SU-DHL-6 (cell line): ENCODE results near the gene DCAF7.

Experiments used
- H2AFZ ChIP-seq: fragments of 200-600 bp; sonication (generic); 2 replicates; pipeline ENCODE4 v1.6.1; 2014; ENCODE audit warnings: low read depth, mild to moderate bottlenecking, moderate library complexity, mixed read lengths, antibody characterized with exemption, low read length; ENCODE audit not compliant: severe bottlenecking
- H3F3A ChIP-seq: fragments of 200-600 bp; shearing (Covaris generic); 2 replicates; pipeline ENCODE4 v1.6.0; 2016; ENCODE audit warnings: antibody characterized with exemption, mild to moderate bottlenecking; ENCODE audit not compliant: insufficient read depth
- H3K27ac ChIP-seq: fragments of 200-600 bp; sonication (generic); 2 replicates; pipeline ENCODE4 v1.5.1; 2016; ENCODE audit warnings: low read depth, mild to moderate bottlenecking, low read length, moderate library complexity, mixed read lengths
- H3K27me3 ChIP-seq: fragments of 200-600 bp; sonication (generic), shearing (Covaris generic); 2 replicates; pipeline ENCODE4 v1.6.0; 2014; ENCODE audit warnings: mild to moderate bottlenecking, low read length
- H3K36me3 ChIP-seq: fragments of 200-600 bp; sonication (generic); 2 replicates; pipeline ENCODE4 v1.6.1; 2014; ENCODE audit warnings: mild to moderate bottlenecking, low read length, mixed read lengths
- H3K4me2 ChIP-seq: fragments of 300-600, 200-600 bp; shearing (Covaris generic), sonication (generic); 2 replicates; pipeline ENCODE4 v1.6.0; 2014; ENCODE audit warnings: low read length, low read depth, mild to moderate bottlenecking; ENCODE audit not compliant: poor library complexity, severe bottlenecking
- H3K4me3 ChIP-seq: fragments of 200-600 bp; sonication (generic); 2 replicates; pipeline ENCODE4 v1.5.1; 2014; ENCODE audit warnings: antibody characterized with exemption, low read length, mild to moderate bottlenecking, mixed read lengths; ENCODE audit not compliant: insufficient read depth, poor library complexity, severe bottlenecking
- H3K79me2 ChIP-seq: fragments of 200-600 bp; sonication (generic); 2 replicates; pipeline ENCODE4 v1.6.1; 2014; ENCODE audit warnings: mild to moderate bottlenecking, low read length, moderate library complexity; ENCODE audit not compliant: insufficient read depth
- H3K9ac ChIP-seq: fragments of 200-600 bp; sonication (generic); 2 replicates; pipeline ENCODE4 v1.7.0; 2014; ENCODE audit warnings: mild to moderate bottlenecking, low read length
- H3K9me2 ChIP-seq: fragments of 200-600 bp; sonication (generic); replicated peaks from 2 replicates; pipeline ENCODE4 v1.6.1; 2014; ENCODE audit warnings: low read length; ENCODE audit not compliant: insufficient read depth
- H3K9me3 ChIP-seq: fragments of 200-600 bp; sonication (generic); 2 replicates; pipeline ENCODE4 v1.6.1; 2014; ENCODE audit warnings: low read length, mixed read lengths; ENCODE audit not compliant: insufficient read depth
- H4K20me1 ChIP-seq: fragments of 200-600 bp; sonication (generic); 2 replicates; pipeline ENCODE4 v1.6.1; 2014; ENCODE audit warnings: low read depth, mild to moderate bottlenecking, antibody characterized with exemption, low read length, moderate library complexity, mixed read lengths
- EZH2phosphoT487 ChIP-seq: fragments of 200-600 bp; sonication (generic), shearing (Covaris generic); conservative IDR thresholded peaks from 2 replicates; pipeline ENCODE4 v1.6.1; 2018; ENCODE audit warnings: mild to moderate bottlenecking, antibody characterized with exemption, low read length, moderate library complexity, mixed read lengths
- TF ChIP-seq, protein P1 (sequence below): fragments of 200-600 bp; sonication (generic); IDR thresholded peaks from one replicate; pipeline ENCODE4 v1.5.1; 2017; ENCODE audit warnings: antibody characterized with exemption, mild to moderate bottlenecking, low read length, moderate library complexity; ENCODE audit not compliant: insufficient read depth, poor library complexity, severe bottlenecking

The DCAF7 gene

DNA sequence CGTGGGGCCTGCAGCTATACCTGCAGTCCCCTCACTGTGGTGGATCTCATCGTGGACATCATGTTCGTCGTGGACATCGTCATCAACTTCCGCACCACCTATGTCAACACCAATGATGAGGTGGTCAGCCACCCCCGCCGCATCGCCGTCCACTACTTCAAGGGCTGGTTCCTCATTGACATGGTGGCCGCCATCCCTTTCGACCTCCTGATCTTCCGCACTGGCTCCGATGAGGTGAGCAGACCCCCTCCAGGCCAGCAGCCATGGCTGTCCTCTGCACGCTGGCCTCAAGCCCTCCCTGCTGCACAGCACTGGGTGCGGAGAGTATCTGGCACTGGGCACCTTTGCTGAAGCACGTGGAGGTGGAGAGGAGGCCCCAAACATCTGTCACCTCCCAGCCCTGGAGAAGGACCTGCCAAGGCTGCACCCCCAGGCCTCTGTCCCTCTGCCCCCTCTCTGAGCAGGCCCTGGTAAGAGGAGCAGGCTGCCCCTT lies 16.2 kb upstream of the DCAF7 start:
- Histone ChIP-seq H3K9ac (no peak overlapping the region), H3K4me3 (no peak overlapping the region), H3K27ac (no peak overlapping the region), H3K9me2 (no peaks in the 10 kb centered on the region), H3K36me3 (no peaks in the 10 kb centered on the region), H4K20me1 (no peaks in the 10 kb centered on the region), H2AFZ (no peak overlapping the region), H3K4me2 (no peak overlapping the region), H3K9me3 (no peaks in the 10 kb centered on the region), H3F3A (no peaks in the 10 kb centered on the region), H3K27me3 (no peaks in the 10 kb centered on the region), H3K79me2 (no peaks in the 10 kb centered on the region)
- TF ChIP-seq EZH2phosphoT487: no peak
- TF ChIP-seq, protein P1, sequence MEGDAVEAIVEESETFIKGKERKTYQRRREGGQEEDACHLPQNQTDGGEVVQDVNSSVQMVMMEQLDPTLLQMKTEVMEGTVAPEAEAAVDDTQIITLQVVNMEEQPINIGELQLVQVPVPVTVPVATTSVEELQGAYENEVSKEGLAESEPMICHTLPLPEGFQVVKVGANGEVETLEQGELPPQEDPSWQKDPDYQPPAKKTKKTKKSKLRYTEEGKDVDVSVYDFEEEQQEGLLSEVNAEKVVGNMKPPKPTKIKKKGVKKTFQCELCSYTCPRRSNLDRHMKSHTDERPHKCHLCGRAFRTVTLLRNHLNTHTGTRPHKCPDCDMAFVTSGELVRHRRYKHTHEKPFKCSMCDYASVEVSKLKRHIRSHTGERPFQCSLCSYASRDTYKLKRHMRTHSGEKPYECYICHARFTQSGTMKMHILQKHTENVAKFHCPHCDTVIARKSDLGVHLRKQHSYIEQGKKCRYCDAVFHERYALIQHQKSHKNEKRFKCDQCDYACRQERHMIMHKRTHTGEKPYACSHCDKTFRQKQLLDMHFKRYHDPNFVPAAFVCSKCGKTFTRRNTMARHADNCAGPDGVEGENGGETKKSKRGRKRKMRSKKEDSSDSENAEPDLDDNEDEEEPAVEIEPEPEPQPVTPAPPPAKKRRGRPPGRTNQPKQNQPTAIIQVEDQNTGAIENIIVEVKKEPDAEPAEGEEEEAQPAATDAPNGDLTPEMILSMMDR: no peak

DNA sequence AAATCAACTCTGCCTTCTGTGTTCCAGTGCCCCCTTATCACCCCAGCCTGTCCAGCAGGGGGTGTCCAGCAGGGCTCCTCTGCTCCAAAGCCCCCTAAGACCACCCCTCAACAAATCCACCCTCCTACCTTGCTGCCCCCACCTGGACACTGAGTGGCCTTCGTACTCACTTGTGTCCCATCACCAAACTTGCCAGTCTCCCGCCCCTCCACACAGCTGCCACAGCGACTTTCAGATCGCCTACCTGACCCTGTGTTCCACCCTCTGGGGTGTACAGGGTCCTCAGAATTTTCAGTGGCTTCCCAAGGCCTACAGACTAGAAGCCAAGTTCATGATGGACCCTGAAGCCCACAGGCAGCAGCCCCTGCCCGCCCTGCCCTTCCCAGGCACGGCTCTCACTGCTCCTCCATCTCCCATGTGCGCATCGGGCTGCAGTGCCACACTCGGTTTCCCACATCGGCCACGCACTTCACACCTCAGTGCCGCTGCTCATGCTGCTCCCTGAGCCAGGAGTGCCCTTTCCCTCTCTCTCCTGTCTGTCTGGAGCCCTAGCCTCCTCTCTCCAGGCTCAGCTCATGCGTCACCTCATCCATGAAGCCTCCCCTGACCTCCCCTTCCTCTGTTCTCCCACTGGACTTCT lies 15.3 kb upstream of the DCAF7 start:
- no peaks in the 10 kb centered on the region for H3K9me3 ChIP-seq
- H3K79me2 ChIP-seq: no peaks in the 10 kb centered on the region

DNA sequence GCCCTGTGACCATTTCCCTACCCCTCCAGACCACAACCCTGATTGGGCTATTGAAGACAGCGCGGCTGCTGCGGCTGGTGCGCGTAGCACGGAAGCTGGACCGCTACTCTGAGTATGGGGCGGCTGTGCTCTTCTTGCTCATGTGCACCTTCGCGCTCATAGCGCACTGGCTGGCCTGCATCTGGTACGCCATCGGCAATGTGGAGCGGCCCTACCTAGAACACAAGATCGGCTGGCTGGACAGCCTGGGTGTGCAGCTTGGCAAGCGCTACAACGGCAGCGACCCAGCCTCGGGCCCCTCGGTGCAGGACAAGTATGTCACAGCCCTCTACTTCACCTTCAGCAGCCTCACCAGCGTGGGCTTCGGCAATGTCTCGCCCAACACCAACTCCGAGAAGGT lies 14.6 kb upstream of the DCAF7 start:
- H2AFZ ChIP-seq: no peak overlapping the region
- H3K4me2 ChIP-seq: no peak overlapping the region
- H3K9me3 ChIP-seq: no peaks in the 10 kb centered on the region
- H3K27me3 ChIP-seq: no peaks in the 10 kb centered on the region
- no peaks in the 10 kb centered on the region for H4K20me1 ChIP-seq
- H3F3A ChIP-seq: no peaks in the 10 kb centered on the region
- H3K9me2 ChIP-seq: no peaks in the 10 kb centered on the region
- H3K79me2 ChIP-seq: no peaks in the 10 kb centered on the region
- H3K27ac ChIP-seq: no peak overlapping the region
- H3K36me3 ChIP-seq: no peaks in the 10 kb centered on the region
- no peak for TF ChIP-seq EZH2phosphoT487
- H3K4me3 ChIP-seq: no peak overlapping the region
- H3K9ac ChIP-seq: no peak overlapping the region

More for the DNA sequence above, 15.3 kb upstream of the DCAF7 start:
- H3K36me3 ChIP-seq: no peaks in the 10 kb centered on the region
- no peaks in the 10 kb centered on the region for H3K9me2 ChIP-seq
- H3K9ac ChIP-seq: no peak overlapping the region
- H3K4me2 ChIP-seq: no peak overlapping the region
- H3F3A ChIP-seq: no peaks in the 10 kb centered on the region
- no peak overlapping the region for H3K27ac ChIP-seq
- H2AFZ ChIP-seq: no peak overlapping the region
- H4K20me1 ChIP-seq: no peaks in the 10 kb centered on the region
- TF ChIP-seq EZH2phosphoT487: no peak
- TF ChIP-seq, protein P1: no peak
- no peak overlapping the region for H3K4me3 ChIP-seq
- no peaks in the 10 kb centered on the region for H3K27me3 ChIP-seq

DNA sequence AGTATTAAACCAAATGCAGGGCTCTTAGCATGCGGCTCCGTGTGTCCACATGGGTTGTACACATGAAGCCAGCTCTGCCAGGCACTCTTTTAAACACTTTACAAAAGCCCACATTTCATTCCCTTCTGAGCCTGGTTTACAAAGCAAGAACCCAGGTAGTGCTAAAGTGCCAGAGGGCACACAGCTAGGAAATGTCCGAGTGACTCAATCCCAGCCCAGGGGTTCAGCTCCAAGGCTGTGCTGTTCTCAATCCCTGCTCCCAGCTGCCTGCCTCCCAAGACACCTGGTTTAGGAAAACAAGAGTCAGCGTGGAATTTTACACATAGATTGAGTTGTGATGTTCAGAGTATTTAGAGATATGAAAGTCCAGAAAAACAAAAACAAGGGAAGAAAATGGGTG lies 13.3 kb upstream of the DCAF7 start:
- Histone ChIP-seq H3K9ac (no peak overlapping the region), H3K27me3 (no peaks in the 10 kb centered on the region), H3K36me3 (no peaks in the 10 kb centered on the region), H3K9me3 (no peaks in the 10 kb centered on the region), H3F3A (no peaks in the 10 kb centered on the region), H3K27ac (no peak overlapping the region), H2AFZ (no peak overlapping the region), H3K79me2 (no peaks in the 10 kb centered on the region), H3K9me2 (no peaks in the 10 kb centered on the region), H3K4me3 (no peak overlapping the region), H3K4me2 (no peak overlapping the region), H4K20me1 (no peaks in the 10 kb centered on the region)
- TF ChIP-seq, protein P1: no peak
- no peak for TF ChIP-seq EZH2phosphoT487
